HepG2 (cell line): ENCODE measurements around the gene CADPS2. TPM values are rescaled to one million over a fixed set of nuclear protein-coding genes. Genes with fewer than 3 reads are reported as not detected.

Source experiments
- ATAC-seq: fragments of 200-7000 bp; cut with Tn5 transposase; 3 replicates; pipeline ENCODE4 v1.9.1; 2020; ENCODE audit warnings: mild to moderate bottlenecking, moderate library complexity
- BruUV-seq: library from RNA; stranded (reverse); fragments of 400-500 nt; replicated peaks from 2 replicates; lab custom pipeline; 2021; lab: Mats Ljungman, UMichigan
- CTCF ChIA-PET: fragments of 300-600 bp; formaldehyde crosslinking; extraction: SDS; loops from one replicate; lab custom pipeline; 2021; ENCODE audit warnings: low total read pairs, inconsistent platforms, low intra/inter-chr PET ratio; lab: Yijun Ruan, JAX
- POLR2A ChIA-PET: fragments of 350-600 bp; sonication (Branson Sonifier 250); formaldehyde crosslinking; loops from one replicate; lab custom pipeline; 2020; ENCODE audit warnings: antibody characterized with exemption, inconsistent platforms; lab: Yijun Ruan, JAX
- DNase-seq: peaks from one replicate; pipeline ENCODE4 v3.0.0-alpha.2; 2015; ENCODE audit warnings: low spot score
- FAIRE-seq: peaks from 3 replicates; lab custom pipeline; 2011; peaks lifted over from hg19 to GRCh38; lab: Jason Lieb, UNC
- H2AFZ ChIP-seq: one replicate; pipeline ENCODE4 v1.6.1; 2011; ENCODE audit warnings: low read length, inconsistent platforms
- H3K27ac ChIP-seq: fragments of 300-600 bp; 3 replicates; pipeline ENCODE4 v1.8.0; 2011; ENCODE audit warnings: mixed run types, mild to moderate bottlenecking, mixed read lengths, low read length, inconsistent platforms; ENCODE audit not compliant: insufficient read depth; ENCODE audit errors: extremely low read length
- H3K27me3 ChIP-seq, 2 experiments: fragments of 200-600 bp in 1 of 2; 2 replicates in 1 of 2; 3 replicates in 1 of 2; pipeline versions ENCODE4 v1.6.0 to v1.8.0; 2011; ENCODE audit warnings: low read length in 2 of 2, mild to moderate bottlenecking in 2 of 2, moderate library complexity in 2 of 2, inconsistent platforms in 1 of 2; ENCODE audit not compliant: insufficient read depth in 2 of 2, control insufficient read depth in 1 of 2
- H3K36me3 ChIP-seq, 2 experiments: fragments of 200-600 bp in 1 of 2; replicated peaks in 1 of 2; 2 replicates in 1 of 2; 3 replicates in 1 of 2; pipeline versions ENCODE4 v1.5.1 to v1.8.0; 2011; ENCODE audit warnings: low read length in 2 of 2, inconsistent platforms in 1 of 2; ENCODE audit not compliant: insufficient read depth in 2 of 2, control insufficient read depth in 1 of 2
- H3K4me1 ChIP-seq: 2 replicates; pipeline ENCODE4 v1.5.1; 2012; ENCODE audit warnings: low read length, inconsistent platforms; ENCODE audit not compliant: insufficient read depth
- H3K4me2 ChIP-seq: 2 replicates; pipeline ENCODE4 v1.6.0; 2011; ENCODE audit warnings: low read depth, low read length, inconsistent platforms
- H3K4me3 ChIP-seq, 3 experiments: fragments of 200-600 bp in 1 of 3; sonication (generic), shearing (Covaris generic) in 1 of 3; replicated peaks in 1 of 3; 2 replicates each; pipeline ENCODE4 v1.5.1; 2011 to 2016; ENCODE audit warnings: low read length in 3 of 3, inconsistent platforms in 2 of 3, low read depth in 2 of 3, mild to moderate bottlenecking in 2 of 3, control low read depth in 1 of 3, mixed read lengths in 1 of 3; ENCODE audit not compliant: insufficient read depth in 1 of 3
- H3K79me2 ChIP-seq: one replicate; pipeline ENCODE4 v1.6.1; 2011; ENCODE audit warnings: low read length, inconsistent platforms; ENCODE audit not compliant: insufficient read depth
- H3K9ac ChIP-seq: 2 replicates; pipeline ENCODE4 v1.6.0; 2011; ENCODE audit warnings: mild to moderate bottlenecking, low read depth, low read length, inconsistent platforms; ENCODE audit not compliant: insufficient read depth
- H3K9me3 ChIP-seq: 2 replicates; pipeline ENCODE4 v1.5.1; 2012; ENCODE audit warnings: mild to moderate bottlenecking, low read length
- H4K20me1 ChIP-seq: 2 replicates; pipeline ENCODE4 v1.6.0; 2011; ENCODE audit warnings: inconsistent platforms, mild to moderate bottlenecking, low read length, moderate library complexity; ENCODE audit not compliant: insufficient read depth
- ARNTL ChIP-seq: sonication (generic); formaldehyde crosslinking; IDR thresholded peaks from 2 replicates; pipeline ENCODE4 v1.4.0; 2020; ENCODE audit warnings: mild to moderate bottlenecking, missing genetic modification reagents
- CENPT ChIP-seq: sonication (generic); formaldehyde crosslinking; IDR thresholded peaks from 2 replicates; pipeline ENCODE4 v1.8.0; 2022; ENCODE audit warnings: low read depth, mild to moderate bottlenecking, moderate library complexity, missing genetic modification reagents
- KAT8 ChIP-seq: IDR thresholded peaks from 2 replicates; pipeline ENCODE4 v1.6.1; 2016; ENCODE audit warnings: missing genetic modification reagents, missing compliant biosample characterization
- ZNF17 ChIP-seq: sonication (generic); formaldehyde crosslinking; IDR thresholded peaks from 2 replicates; pipeline ENCODE4 v1.5.0; 2020; ENCODE audit warnings: mild to moderate bottlenecking, missing genetic modification reagents
- ZNF205 ChIP-seq: IDR thresholded peaks from 2 replicates; pipeline ENCODE4 v1.6.1; 2018; ENCODE audit warnings: missing biosample characterization, missing genetic modification reagents
- ZNF772 ChIP-seq: sonication (generic); formaldehyde crosslinking; IDR thresholded peaks from 2 replicates; pipeline ENCODE4 v1.5.0; 2020; ENCODE audit warnings: mild to moderate bottlenecking, missing genetic modification reagents
- ZNF792 ChIP-seq: IDR thresholded peaks from 2 replicates; pipeline ENCODE4 v1.6.1; 2016
- WGBS: methylation state at CpG from one replicate; pipeline ENCODE4 v1.1.6; 2017; ENCODE audit warnings: low lambda C conversion rate; 5-methylcytosine and 5-hydroxymethylcytosine counted together
- in situ Hi-C: cut with HindIII; loops from 2 replicates; pipeline ENCODE4 v1.10.0; 2017; ENCODE audit warnings: low pct_unique_long_range_greater_than_20kb; ENCODE audit not compliant: extremely low pct_ligation_motif_present
- intact Hi-C: fragments of 100-400 bp; cut with micrococcal nuclease; formaldehyde crosslinking; loops from one replicate; pipeline ENCODE4 v1.10.0; 2022; ENCODE audit not compliant: unreplicated experiment
- polyA plus RNA-seq, 8 experiments: library from polyadenylated mRNA; depleted of rRNA in 3 of 8; stranded (reverse) in 7 of 8; unstranded in 1 of 8; fragments of >200 nt; fragmentation: Illumina TruSeq in 4 of 8; extraction: Trizol in 4 of 8; gene quantifications; 2 replicates each; pipeline versions ENCODE4 v1.2.1 to v1.2.3, GENCODE V29; 2011 to 2016; ENCODE audit warnings: low read depth in 4 of 8, missing spikeins in 1 of 8, mixed read lengths in 1 of 8; ENCODE audit not compliant: insufficient read depth in 1 of 8
- total RNA-seq, 5 experiments: library from RNA; depleted of rRNA; stranded (reverse); fragments of >200 nt; fragmentation: Illumina TruSeq; extraction: Trizol; gene quantifications; 2 replicates each; pipeline ENCODE4 v1.2.3, GENCODE V29; 2016; ENCODE audit warnings: low read depth in 1 of 5
- TF ChIP-seq, protein P1 (sequence below): sonication (generic); formaldehyde crosslinking; IDR thresholded peaks from 2 replicates; pipeline ENCODE4 v1.4.0; 2020; ENCODE audit warnings: mild to moderate bottlenecking, low read depth, missing genetic modification reagents
- TF ChIP-seq, protein P2 (sequence below): IDR thresholded peaks from 2 replicates; pipeline ENCODE4 v1.6.1; 2018; ENCODE audit warnings: missing genetic modification reagents, mild to moderate bottlenecking, missing compliant biosample characterization

The CADPS2 gene
- total and polyA plus RNA-seq, 2 of the 13 experiments (the other 11 are each of a cell fraction or from before 2014, with no cell fraction given): 17.6 to 43.8 TPM

DNA sequence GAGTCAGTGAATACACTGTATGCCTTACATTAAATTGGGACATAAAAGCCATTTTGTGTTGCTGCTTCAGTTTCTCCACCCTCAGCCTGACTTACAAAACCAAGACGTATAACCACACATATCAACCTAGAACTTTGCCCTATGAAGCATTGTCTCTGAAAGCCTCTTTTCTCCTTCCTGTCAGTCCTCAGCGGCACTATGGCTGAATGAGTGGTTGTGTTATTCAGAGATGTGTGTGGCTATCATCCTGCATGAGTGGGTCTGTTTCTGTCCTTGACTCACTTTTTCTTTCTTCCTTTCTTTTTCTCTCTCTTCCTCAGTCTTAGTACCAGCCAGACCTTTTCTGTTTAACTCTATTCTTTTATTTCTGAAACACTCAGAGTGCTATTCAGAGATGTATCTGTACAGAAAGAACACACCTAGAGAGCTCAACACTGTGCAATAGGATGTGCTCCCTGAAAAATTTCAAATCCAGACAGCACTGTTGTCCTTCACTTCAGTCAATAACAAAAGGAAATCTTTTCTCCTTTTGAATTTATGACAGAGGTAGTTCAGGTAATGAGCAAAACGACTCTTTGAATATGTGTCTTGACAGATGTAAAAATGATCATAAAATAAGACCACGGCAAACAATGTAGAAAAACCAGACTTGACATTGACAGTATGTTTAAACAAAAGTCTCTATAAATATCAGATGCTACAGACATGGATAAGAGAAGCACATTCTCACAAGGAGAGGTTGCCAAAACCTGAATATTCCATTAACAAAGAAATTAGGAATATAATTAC is 418.4 kb downstream of the CADPS2 start:
- H4K20me1 ChIP-seq: no peaks in the 10 kb centered on the region
- no peak overlapping the region for H3K4me2 ChIP-seq
- no peaks in the 10 kb centered on the region for H3K4me1 ChIP-seq
- no peak overlapping the region for H3K4me3 ChIP-seq
- POLR2A ChIA-PET: no interaction called here
- no peaks in the 10 kb centered on the region for H3K9me3 ChIP-seq
- H3K79me2 ChIP-seq: no peaks in the 10 kb centered on the region
- BruUV-seq: no TSS peak
- WGBS: 72% methylated on average over 4 of the region's 4 CpGs
- no peaks in the 10 kb centered on the region for H3K27me3 ChIP-seq
- in situ Hi-C loops: no loop called here
- no peak for DNase-seq
- FAIRE-seq: no peak
- no peak overlapping the region for H2AFZ ChIP-seq
- no peak overlapping the region for H3K27ac ChIP-seq
- CTCF ChIA-PET: no interaction called here
- TF ChIP-seq, protein P1, sequence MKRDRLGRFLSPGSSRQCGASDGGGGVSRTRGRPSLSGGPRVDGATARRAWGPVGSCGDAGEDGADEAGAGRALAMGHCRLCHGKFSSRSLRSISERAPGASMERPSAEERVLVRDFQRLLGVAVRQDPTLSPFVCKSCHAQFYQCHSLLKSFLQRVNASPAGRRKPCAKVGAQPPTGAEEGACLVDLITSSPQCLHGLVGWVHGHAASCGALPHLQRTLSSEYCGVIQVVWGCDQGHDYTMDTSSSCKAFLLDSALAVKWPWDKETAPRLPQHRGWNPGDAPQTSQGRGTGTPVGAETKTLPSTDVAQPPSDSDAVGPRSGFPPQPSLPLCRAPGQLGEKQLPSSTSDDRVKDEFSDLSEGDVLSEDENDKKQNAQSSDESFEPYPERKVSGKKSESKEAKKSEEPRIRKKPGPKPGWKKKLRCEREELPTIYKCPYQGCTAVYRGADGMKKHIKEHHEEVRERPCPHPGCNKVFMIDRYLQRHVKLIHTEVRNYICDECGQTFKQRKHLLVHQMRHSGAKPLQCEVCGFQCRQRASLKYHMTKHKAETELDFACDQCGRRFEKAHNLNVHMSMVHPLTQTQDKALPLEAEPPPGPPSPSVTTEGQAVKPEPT (CRISPR knock-in tag): no peak
- TF ChIP-seq ZNF792 (no peak), ZNF205 (no peak), ZNF17 (CRISPR knock-in tag) (no peak), ZNF772 (no peak), KAT8 (CRISPR knock-in tag) (no peak), ARNTL (CRISPR knock-in tag) (no peak), CENPT (CRISPR knock-in tag) (no peak)
- TF ChIP-seq, protein P2, sequence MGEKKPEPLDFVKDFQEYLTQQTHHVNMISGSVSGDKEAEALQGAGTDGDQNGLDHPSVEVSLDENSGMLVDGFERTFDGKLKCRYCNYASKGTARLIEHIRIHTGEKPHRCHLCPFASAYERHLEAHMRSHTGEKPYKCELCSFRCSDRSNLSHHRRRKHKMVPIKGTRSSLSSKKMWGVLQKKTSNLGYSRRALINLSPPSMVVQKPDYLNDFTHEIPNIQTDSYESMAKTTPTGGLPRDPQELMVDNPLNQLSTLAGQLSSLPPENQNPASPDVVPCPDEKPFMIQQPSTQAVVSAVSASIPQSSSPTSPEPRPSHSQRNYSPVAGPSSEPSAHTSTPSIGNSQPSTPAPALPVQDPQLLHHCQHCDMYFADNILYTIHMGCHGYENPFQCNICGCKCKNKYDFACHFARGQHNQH (CRISPR knock-in tag): no peak
- TF ChIP-seq, all 625 proteins: peak for 0
- intact Hi-C loops: no loop called here
- H3K36me3 ChIP-seq: 0 out of 5 replicates have a peak, but pooled peaks cover 1 to 2% of the 10 kb centered on the region in 2 experiments
- ATAC-seq: no peak
- H3K9ac ChIP-seq: no peak overlapping the region
